Stimulated activated CD8-positive, alpha-beta memory T cell treated with anti-CD3 and anti-CD28 coated beads, Interleukin-4, amount 100 ng/mL, for 24 hours (primary cell): Measurements from ENCODE around the gene BTBD6.
"Not testable (repeated sequence)": the region's sequence is repeated elsewhere in the genome, so short reads cannot be mapped to it uniquely, and the experiment has no call there.

Experiments used
- DNase-seq: peaks from one replicate; pipeline ENCODE4 v3.0.0-alpha.2; 2020; ENCODE audit warnings: low read depth

Gene BTBD6

GRCh38 chr14:105294142-105294597 is 45.8 kb downstream of the BTBD6 start:
- peak; percentile 30 for DNase-seq

GRCh38 chr14:105297311-105297710 is 49.0 kb downstream of the BTBD6 start:
- not testable (repeated sequence) for DNase-seq

- DNase-seq = peak; percentile 25
These were observed 51.6 kb downstream of the BTBD6 start for GRCh38 chr14:105299654-105300541.
